A549 treated with AZD9567 at 1 μM for 4 hours (cell line): Measurements from ENCODE around the gene ZFYVE28. TPM values are rescaled to one million over a fixed set of nuclear protein-coding genes. Genes with fewer than 3 reads are reported as not detected.

ENCODE experiments used
- total RNA-seq: library from RNA; stranded (reverse); fragments of 200-300 nt; extraction: Qiagen RNA extraction; gene quantifications from 5 replicates; pipeline ENCODE4 v1.2.3, GENCODE V29; 2022; ENCODE audit not compliant: insufficient read depth

ZFYVE28 gene
- total RNA-seq: 1.7 to 2.8 TPM (median 2.6 TPM) in 5 replicates

GRCh38 chr4:2417765-2418649 lies at the start of gene ZFYVE28:
Gene ZFYVE28 (minus strand): TSS chr4:2418645. CDS start chr4:2418323, 322 bp downstream.

GRCh38 chr4:2418650-2419571 lies 466 bp upstream of the ZFYVE28 start, which contains the start of gene CFAP99:
Gene CFAP99 (plus strand): TSS chr4:2418955.

GRCh38 chr4:2261853-2262144 lies 156.6 kb downstream of the ZFYVE28 start, which contains the start of gene MXD4:
Gene MXD4 (minus strand): TSS chr4:2262109. CDS start chr4:2261980, 129 bp downstream.

GRCh38 chr4:2241410-2242353 lies 176.8 kb downstream of the ZFYVE28 start, which contains the start of the genes HAUS3 and POLN:
Gene HAUS3 (minus strand): TSS chr4:2242121. CDS start chr4:2240946, 1,175 bp downstream.
Gene POLN (minus strand): TSS chr4:2242121. CDS start chr4:2229231, 12,890 bp downstream.

Other genes starting within 250 kb of the ZFYVE28 start
- gene HAUS3, start 176.5 kb downstream of the ZFYVE28 start, total RNA-seq: 7.9 to 12.3 TPM (median 9.7 TPM) in 5 replicates
- 0.60 to 2.0 TPM (median 0.77 TPM) in 5 replicates for gene POLN, start 176.5 kb downstream of the ZFYVE28 start, total RNA-seq
- 18.5 to 22.7 TPM (median 20.8 TPM) in 5 replicates for gene MXD4, start 156.5 kb downstream of the ZFYVE28 start, total RNA-seq
- 0.07 to 0.13 TPM in 2 of 5 replicates, not detected in the others for gene CFAP99, start 310 bp upstream of the ZFYVE28 start, total RNA-seq
- 62.4 to 79.8 TPM (median 64.8 TPM) in 5 replicates for gene RNF4, start 50.5 kb upstream of the ZFYVE28 start, total RNA-seq
- 8.8 to 9.3 TPM (median 9.1 TPM) in 5 replicates for gene FAM193A, start 118.0 kb upstream of the ZFYVE28 start, total RNA-seq